Measurements from ENCODE around the gene KLC1.

KLC1 gene

GRCh38 chr14:103736546-103737431, 107.8 kb downstream of the KLC1 start:
- no peak for TF ChIP-seq JUND (IDR thresholded peaks at IDR 0.05; ENCODE audit: low read depth)
- peak in 1 of 2 experiments; percentile 40 for DNase-seq (ENCODE audit: low read depth in 1 of 2, low spot score in 1 of 2)
- in situ Hi-C loops (cut with HindIII; ENCODE audit: low pct_unique_long_range_greater_than_20kb, low sequenced_read_pairs): no loop called here

GRCh38 chr14:103737432-103738045, 108.5 kb downstream of the KLC1 start:
- in situ Hi-C loops (cut with HindIII; ENCODE audit: low pct_unique_long_range_greater_than_20kb, low sequenced_read_pairs): no loop called here
- DNase-seq (ENCODE audit: low read depth in 1 of 2, low spot score in 1 of 2): no peak
- no peak for TF ChIP-seq JUND (IDR thresholded peaks at IDR 0.05; ENCODE audit: low read depth)

GRCh38 chr14:103738166-103738565, 109.2 kb downstream of the KLC1 start:
- DNase-seq (ENCODE audit: low read depth in 1 of 2, low spot score in 1 of 2): no peak
- in situ Hi-C loops (cut with HindIII; ENCODE audit: low pct_unique_long_range_greater_than_20kb, low sequenced_read_pairs): no loop called here
- no peak for TF ChIP-seq JUND (IDR thresholded peaks at IDR 0.05; ENCODE audit: low read depth)

- in situ Hi-C loops (cut with HindIII; ENCODE audit: low pct_unique_long_range_greater_than_20kb, low sequenced_read_pairs): no loop called here
- TF ChIP-seq JUND (IDR thresholded peaks at IDR 0.05; ENCODE audit: low read depth): no peak
- no peak for DNase-seq (ENCODE audit: low read depth in 1 of 2, low spot score in 1 of 2)
These were observed 109.9 kb downstream of the KLC1 start for GRCh38 chr14:103738701-103739451.

- TF ChIP-seq JUND (IDR thresholded peaks at IDR 0.05; ENCODE audit: low read depth): no peak
- in situ Hi-C loops (cut with HindIII; ENCODE audit: low pct_unique_long_range_greater_than_20kb, low sequenced_read_pairs): no loop called here
- DNase-seq (ENCODE audit: low read depth in 1 of 2, low spot score in 1 of 2): no peak
These were observed 110.4 kb downstream of the KLC1 start for GRCh38 chr14:103739466-103739792.

- in situ Hi-C loops (cut with HindIII; ENCODE audit: low pct_unique_long_range_greater_than_20kb, low sequenced_read_pairs): no loop called here
- no peak for DNase-seq (ENCODE audit: low read depth in 1 of 2, low spot score in 1 of 2)
- TF ChIP-seq JUND (IDR thresholded peaks at IDR 0.05; ENCODE audit: low read depth): no peak
These were observed 110.9 kb downstream of the KLC1 start for GRCh38 chr14:103739793-103740501.

- no peak for TF ChIP-seq JUND (IDR thresholded peaks at IDR 0.05; ENCODE audit: low read depth)
- no peak for DNase-seq (ENCODE audit: low read depth in 1 of 2, low spot score in 1 of 2)
- in situ Hi-C loops (cut with HindIII; ENCODE audit: low pct_unique_long_range_greater_than_20kb, low sequenced_read_pairs): no loop called here
These were observed 112.1 kb downstream of the KLC1 start for GRCh38 chr14:103740991-103741689.

GRCh38 chr14:103741876-103742275, 112.9 kb downstream of the KLC1 start:
- no peak for DNase-seq (ENCODE audit: low read depth in 1 of 2, low spot score in 1 of 2)
- no peak for TF ChIP-seq JUND (IDR thresholded peaks at IDR 0.05; ENCODE audit: low read depth)
- in situ Hi-C loops (cut with HindIII; ENCODE audit: low pct_unique_long_range_greater_than_20kb, low sequenced_read_pairs): no loop called here

- in situ Hi-C loops (cut with HindIII; ENCODE audit: low pct_unique_long_range_greater_than_20kb, low sequenced_read_pairs): no loop called here
- no peak for TF ChIP-seq JUND (IDR thresholded peaks at IDR 0.05; ENCODE audit: low read depth)
- DNase-seq (ENCODE audit: low read depth in 1 of 2, low spot score in 1 of 2): no peak
These were observed 113.7 kb downstream of the KLC1 start for GRCh38 chr14:103742499-103743255.

- in situ Hi-C loops (cut with HindIII; ENCODE audit: low pct_unique_long_range_greater_than_20kb, low sequenced_read_pairs): no loop called here
- TF ChIP-seq JUND (IDR thresholded peaks at IDR 0.05; ENCODE audit: low read depth): no peak
These were observed 114.7 kb downstream of the KLC1 start for GRCh38 chr14:103743691-103744090.

GRCh38 chr14:103744621-103745395, 115.8 kb downstream of the KLC1 start:
- TF ChIP-seq JUND (IDR thresholded peaks at IDR 0.05; ENCODE audit: low read depth): no peak
- in situ Hi-C loops (cut with HindIII; ENCODE audit: low pct_unique_long_range_greater_than_20kb, low sequenced_read_pairs): no loop called here
- DNase-seq (ENCODE audit: low read depth in 1 of 2, low spot score in 1 of 2): no peak

More at GRCh38 chr14:103743691-103744090, 114.7 kb downstream of the KLC1 start:
- DNase-seq (ENCODE audit: low read depth in 1 of 2, low spot score in 1 of 2): no peak

Measured in T47D (cell line).